HPDE6-E6E7 (cell line): Measurements from ENCODE around the gene NIM1K.
"Not testable (repeated sequence)": the region's sequence is repeated elsewhere in the genome, so short reads cannot be mapped to it uniquely, and the experiment has no call there.

ENCODE experiments used
- DNase-seq: peaks from one replicate; pipeline ENCODE4 v3.0.0; 2011; ENCODE audit warnings: missing footprints; ENCODE audit errors: extremely low spot score

NIM1K gene

GRCh38 chr5:43230707-43231106 is 38.7 kb downstream of the NIM1K start:
- DNase-seq, result no peak

- DNase-seq, result no peak
These were observed 40.0 kb downstream of the NIM1K start for GRCh38 chr5:43231977-43232376.

GRCh38 chr5:43232943-43233833 is 41.2 kb downstream of the NIM1K start:
- no peak for DNase-seq

- DNase-seq, result no peak
These were observed 41.9 kb downstream of the NIM1K start for GRCh38 chr5:43233946-43234345.

GRCh38 chr5:43236653-43237355 is 44.8 kb downstream of the NIM1K start:
- no peak for DNase-seq

GRCh38 chr5:43242196-43242595 is 50.2 kb downstream of the NIM1K start:
- DNase-seq, result no peak

GRCh38 chr5:43243270-43243669 is 51.2 kb downstream of the NIM1K start:
- no peak for DNase-seq

- DNase-seq, result no peak
These were observed 53.0 kb downstream of the NIM1K start for GRCh38 chr5:43244823-43245565.

- DNase-seq, result no peak
These were observed 53.8 kb downstream of the NIM1K start for GRCh38 chr5:43245724-43246385.

GRCh38 chr5:43251754-43252153 is 59.7 kb downstream of the NIM1K start:
- no peak for DNase-seq

- DNase-seq, result no peak
These were observed 63.7 kb downstream of the NIM1K start for GRCh38 chr5:43255704-43256103.

- no peak for DNase-seq
These were observed 64.4 kb downstream of the NIM1K start for GRCh38 chr5:43256261-43256966.

- no peak for DNase-seq
These were observed 66.1 kb downstream of the NIM1K start for GRCh38 chr5:43258116-43258515.

GRCh38 chr5:43262269-43262668 is 70.2 kb downstream of the NIM1K start:
- not testable (repeated sequence) for DNase-seq

- no peak for DNase-seq
These were observed 76.3 kb downstream of the NIM1K start for GRCh38 chr5:43268188-43268820.

GRCh38 chr5:43270645-43271044 is 78.6 kb downstream of the NIM1K start:
- no peak for DNase-seq

GRCh38 chr5:43273552-43273951 is 81.5 kb downstream of the NIM1K start:
- DNase-seq, result no peak

GRCh38 chr5:43274435-43275114 is 82.5 kb downstream of the NIM1K start:
- no peak for DNase-seq

- DNase-seq, result no peak
These were observed 83.4 kb downstream of the NIM1K start for GRCh38 chr5:43275391-43275790.
